Measurements from ENCODE around the gene DYNC2I2. TPM values are rescaled to one million over a fixed set of nuclear protein-coding genes. Genes with fewer than 3 reads are reported as not detected.
"Not testable (repeated sequence)": the region's sequence is repeated elsewhere in the genome, so short reads cannot be mapped to it uniquely, and the experiment has no call there.

The DYNC2I2 gene
- total RNA-seq, 2 donors from 2014 or later: 66.1 to 80.1 TPM

- TF ChIP-seq POLR2A (IDR thresholded peaks at IDR 0.05) (no peak), CTCF (IDR thresholded peaks at IDR 0.05) (no peak), POLR2AphosphoS5 (IDR thresholded peaks at IDR 0.05) (no peak)
- Histone ChIP-seq H3K36me3 (peaks cover 13 to 48% of the 10 kb centered on the region in 2 donors), H3K27ac (no peak overlapping the region), H3K4me1 (replicated peaks) (no peaks in the 10 kb centered on the region), H3K9me3 (no peaks in the 10 kb centered on the region), H3K27me3 (replicated peaks; ENCODE audit: insufficient read depth) (no peaks in the 10 kb centered on the region), H3K4me3 (no peak overlapping the region)
- DNase-seq (ENCODE audit: low spot score): no peak
- WGBS: 89% methylated on average over 11 of the region's 11 CpGs
- intact Hi-C loops (cut with DNase I): no loop called here
These were observed 67.9 kb downstream of the DYNC2I2 start for GRCh38 chr9:128588581-128589233.

- intact Hi-C loops (cut with DNase I): no loop called here
- Histone ChIP-seq H3K27ac (no peak overlapping the region), H3K36me3 (peaks cover 24 to 56% of the 10 kb centered on the region in 2 donors), H3K4me1 (replicated peaks) (no peaks in the 10 kb centered on the region), H3K9me3 (no peaks in the 10 kb centered on the region), H3K4me3 (no peak overlapping the region), H3K27me3 (replicated peaks; ENCODE audit: insufficient read depth) (no peaks in the 10 kb centered on the region)
- 27% methylated on average over 6 of the region's 6 CpGs for WGBS
- DNase-seq (ENCODE audit: low spot score): no peak
- TF ChIP-seq POLR2A (IDR thresholded peaks at IDR 0.05) (no peak), CTCF (IDR thresholded peaks at IDR 0.05) (no peak), POLR2AphosphoS5 (IDR thresholded peaks at IDR 0.05) (no peak)
These were observed 69.2 kb downstream of the DYNC2I2 start for GRCh38 chr9:128587453-128587852.

- H3K27me3 ChIP-seq (replicated peaks; ENCODE audit: insufficient read depth); H3K4me3 ChIP-seq; intact Hi-C loops (cut with DNase I); H3K27ac ChIP-seq; H3K9me3 ChIP-seq; DNase-seq (ENCODE audit: low spot score); H3K4me1 ChIP-seq (replicated peaks): not testable (repeated sequence)
- H3K36me3 ChIP-seq: peaks cover 28 to 53% of the 10 kb centered on the region in 2 donors
- WGBS: 84% methylated on average over 11 of the region's 11 CpGs
These were observed 69.7 kb downstream of the DYNC2I2 start for GRCh38 chr9:128586934-128587333.

- H3K27ac ChIP-seq; H3K27me3 ChIP-seq (replicated peaks; ENCODE audit: insufficient read depth); H3K9me3 ChIP-seq; DNase-seq (ENCODE audit: low spot score); H3K4me1 ChIP-seq (replicated peaks); H3K4me3 ChIP-seq; intact Hi-C loops (cut with DNase I): not testable (repeated sequence)
- H3K36me3 ChIP-seq: peaks cover 27 to 60% of the 10 kb centered on the region in 2 donors
- 88% methylated on average over 8 of the region's 8 CpGs for WGBS
These were observed 71.5 kb downstream of the DYNC2I2 start for GRCh38 chr9:128585155-128585554.

Other genes with a start within 250 kb of the DYNC2I2 start
- gene CERCAM, start 236.0 kb downstream of the DYNC2I2 start, total RNA-seq: 10 to 100 TPM; 25.3 to 30.5 TPM
- gene ODF2, start 200.8 kb downstream of the DYNC2I2 start, total RNA-seq: 10 to 100 TPM; 27.0 to 65.8 TPM
- gene GLE1, start 152.1 kb downstream of the DYNC2I2 start, total RNA-seq: 10 to 100 TPM; 31.5 to 34.2 TPM
- gene SPTAN1, start 104.3 kb downstream of the DYNC2I2 start, total RNA-seq: 100 to 1,000 TPM; 130 to 472 TPM
- gene SET, start 32.4 kb upstream of the DYNC2I2 start, total RNA-seq: 100 to 1,000 TPM; 138 to 150 TPM
- 1 to 10 TPM; 4.4 to 6.1 TPM for gene PKN3, start 45.7 kb upstream of the DYNC2I2 start, total RNA-seq
- 100 to 1,000 TPM in 1 of 2 donors, 10 to 100 TPM in 1; 66.2 to 123 TPM for gene ZDHHC12, start 67.3 kb upstream of the DYNC2I2 start, total RNA-seq
- 100 to 1,000 TPM in 1 of 2 donors, 10 to 100 TPM in 1; 86.6 to 122 TPM for gene ZER1, start 115.1 kb upstream of the DYNC2I2 start, total RNA-seq
- 10 to 100 TPM; 23.5 to 29.4 TPM for gene TBC1D13, start 130.4 kb upstream of the DYNC2I2 start, total RNA-seq
- 10 to 100 TPM; 29.9 to 87.2 TPM for gene ENDOG, start 161.7 kb upstream of the DYNC2I2 start, total RNA-seq
- 10 to 100 TPM; 45.8 to 47.5 TPM for gene SPOUT1, start 172.9 kb upstream of the DYNC2I2 start, total RNA-seq
- gene KYAT1, start 225.1 kb upstream of the DYNC2I2 start, total RNA-seq: 10 to 100 TPM; 13.1 to 24.1 TPM
- 10 to 100 TPM; 78.2 to 78.8 TPM for gene LRRC8A, start 225.3 kb upstream of the DYNC2I2 start, total RNA-seq

Measured in prostate gland (tissue), 2 donors.